IMR-90 (cell line): ENCODE results near the gene PRR36. TPM values are rescaled to one million over a fixed set of nuclear protein-coding genes. Genes with fewer than 3 reads are reported as not detected.
A peak's percentile ranks its signal among the peaks of the same experiment; 100 is the strongest.

ENCODE experiments used
- ATAC-seq: fragments of 200-7000 bp; cut with Tn5 transposase; 2 replicates; pipeline ENCODE4 v1.9.1; 2020; ENCODE audit warnings: low read depth, mild to moderate bottlenecking, moderate library complexity
- BruUV-seq: library from RNA; stranded (reverse); fragments of 400-500 nt; replicated peaks from 2 replicates; lab custom pipeline; 2021; lab: Mats Ljungman, UMichigan
- CTCF ChIA-PET: fragments of 300-600 bp; formaldehyde crosslinking; extraction: SDS; loops from one replicate; lab custom pipeline; 2021; ENCODE audit warnings: antibody characterized with exemption; lab: Yijun Ruan, JAX
- POLR2A ChIA-PET: fragments of 300-600 bp; sonication (Branson Sonifier 250); formaldehyde crosslinking; loops from one replicate; lab custom pipeline; 2022; ENCODE audit warnings: antibody characterized with exemption; ENCODE audit not compliant: unreplicated experiment; lab: Charles Lee
- DNase-seq: peaks from one replicate; pipeline ENCODE4 v3.0.0; 2013
- H2AFZ ChIP-seq: replicated peaks from 2 replicates; pipeline ENCODE3; 2013; ENCODE audit warnings: low read length, mild to moderate bottlenecking; ENCODE audit not compliant: poor library complexity
- H2AK5ac ChIP-seq: 2 replicates; pipeline ENCODE4 v1.6.1; 2013; ENCODE audit warnings: low read depth, low read length, inconsistent platforms
- H2AK9ac ChIP-seq: replicated peaks from 2 replicates; pipeline ENCODE3; 2013; ENCODE audit warnings: mild to moderate bottlenecking, low read depth, low read length, moderate library complexity; ENCODE audit not compliant: poor library complexity
- H2BK120ac ChIP-seq: 2 replicates; pipeline ENCODE4 v1.6.1; 2013; ENCODE audit warnings: low read depth, low read length, inconsistent platforms
- H2BK15ac ChIP-seq: 3 replicates; pipeline ENCODE4 v1.6.1; 2013; ENCODE audit warnings: low read depth, low read length, inconsistent platforms
- H2BK20ac ChIP-seq: 2 replicates; pipeline ENCODE4 v1.6.1; 2013; ENCODE audit warnings: low read depth, mild to moderate bottlenecking, inconsistent platforms, low read length, moderate library complexity
- H2BK5ac ChIP-seq: 2 replicates; pipeline ENCODE4 v1.6.1; 2013; ENCODE audit warnings: mild to moderate bottlenecking, low read depth, low read length, inconsistent platforms; ENCODE audit not compliant: poor library complexity, severe bottlenecking
- H3K14ac ChIP-seq: replicated peaks from 2 replicates; pipeline ENCODE4 v1.6.1; 2013; ENCODE audit warnings: low read depth, low read length, inconsistent platforms
- H3K18ac ChIP-seq: 2 replicates; pipeline ENCODE4 v1.6.1; 2013; ENCODE audit warnings: low read depth, low read length, control low read depth
- H3K23ac ChIP-seq: 2 replicates; pipeline ENCODE4 v1.6.1; 2013; ENCODE audit warnings: low read depth, low read length, inconsistent platforms
- H3K27ac ChIP-seq: 2 replicates; pipeline ENCODE4 v1.5.1; 2013; ENCODE audit warnings: mild to moderate bottlenecking, control low read depth, low read length; ENCODE audit not compliant: insufficient read depth
- H3K27me3 ChIP-seq: 2 replicates; pipeline ENCODE4 v1.6.1; 2013; ENCODE audit warnings: low read length; ENCODE audit not compliant: control insufficient read depth, insufficient read depth
- H3K36me3 ChIP-seq: 2 replicates; pipeline ENCODE4 v1.6.1; 2013; ENCODE audit warnings: low read length, mixed read lengths; ENCODE audit not compliant: control insufficient read depth, insufficient read depth
- H3K4ac ChIP-seq: 2 replicates; pipeline ENCODE4 v1.6.1; 2013; ENCODE audit warnings: low read depth, low read length, inconsistent platforms
- H3K4me1 ChIP-seq: 2 replicates; pipeline ENCODE4 v1.6.1; 2013; ENCODE audit warnings: low read length, mixed read lengths; ENCODE audit not compliant: control insufficient read depth, insufficient read depth
- H3K4me2 ChIP-seq: 2 replicates; pipeline ENCODE4 v1.6.1; 2013; ENCODE audit warnings: low read depth, mild to moderate bottlenecking, control low read depth, low read length, moderate library complexity
- H3K4me3 ChIP-seq: 2 replicates; pipeline ENCODE4 v1.5.1; 2013; ENCODE audit warnings: low read depth, mild to moderate bottlenecking, control low read depth, low read length, moderate library complexity; ENCODE audit not compliant: insufficient read depth
- H3K56ac ChIP-seq: 2 replicates; pipeline ENCODE4 v1.6.1; 2013; ENCODE audit warnings: low read length, inconsistent platforms; ENCODE audit not compliant: insufficient read depth; ENCODE audit errors: extremely low read depth
- H3K79me1 ChIP-seq, 2 experiments: 2 replicates each; pipeline ENCODE4 v1.6.1; 2013; ENCODE audit warnings: low read length in 2 of 2, inconsistent platforms in 1 of 2, low read depth in 1 of 2
- H3K9ac ChIP-seq: 2 replicates; pipeline ENCODE4 v1.6.1; 2013; ENCODE audit warnings: low read depth, low read length, control low read depth
- H3K9me1 ChIP-seq: 2 replicates; pipeline ENCODE4 v1.6.1; 2013; ENCODE audit warnings: low read length, inconsistent platforms; ENCODE audit not compliant: insufficient read depth
- H3K9me3 ChIP-seq: 2 replicates; pipeline ENCODE4 v1.6.1; 2013; ENCODE audit warnings: low read length; ENCODE audit not compliant: control insufficient read depth, insufficient read depth
- H4K20me1 ChIP-seq: 2 replicates; pipeline ENCODE4 v1.6.1; 2013; ENCODE audit warnings: low read length, inconsistent platforms; ENCODE audit not compliant: insufficient read depth
- H4K5ac ChIP-seq: 2 replicates; pipeline ENCODE4 v1.6.1; 2013; ENCODE audit warnings: mild to moderate bottlenecking, low read depth, low read length, control low read depth
- H4K8ac ChIP-seq, 2 experiments: 2 replicates each; pipeline ENCODE4 v1.6.1; 2013; ENCODE audit warnings: low read depth in 2 of 2, low read length in 2 of 2, control low read depth in 1 of 2, inconsistent platforms in 1 of 2
- H4K91ac ChIP-seq: 2 replicates; pipeline ENCODE4 v1.6.1; 2013; ENCODE audit warnings: low read depth, low read length, inconsistent platforms; ENCODE audit not compliant: insufficient read depth
- BHLHE40 ChIP-seq: fragments of 150-350 bp; IDR thresholded peaks from 2 replicates; pipeline ENCODE4 v1.6.1; 2016; ENCODE audit warnings: mild to moderate bottlenecking, low read depth, low read length
- CEBPB ChIP-seq: IDR thresholded peaks from 2 replicates; pipeline ENCODE4 v1.6.1; 2012; ENCODE audit warnings: low read depth, low read length, improper control_type of control experiment
- FOS ChIP-seq: fragments of 150-350 bp; IDR thresholded peaks from 2 replicates; pipeline ENCODE4 v1.6.1; 2016; ENCODE audit warnings: low read depth, low read length
- MAFK ChIP-seq: IDR thresholded peaks from 2 replicates; pipeline ENCODE4 v1.6.1; 2012; ENCODE audit warnings: low read depth, low read length, improper control_type of control experiment
- MAZ ChIP-seq: IDR thresholded peaks from 2 replicates; pipeline ENCODE4 v1.6.1; 2012; ENCODE audit warnings: low read depth, mild to moderate bottlenecking, low read length, improper control_type of control experiment, moderate library complexity, borderline replicate concordance
- MXI1 ChIP-seq: IDR thresholded peaks from 2 replicates; pipeline ENCODE4 v1.6.1; 2012; ENCODE audit warnings: low read depth, mild to moderate bottlenecking, low read length, moderate library complexity, borderline replicate concordance
- NFE2L2 ChIP-seq: fragments of 150-350 bp; IDR thresholded peaks from 2 replicates; pipeline ENCODE4 v1.6.1; 2016; ENCODE audit warnings: low read depth, mild to moderate bottlenecking, low read length
- RAD21 ChIP-seq: IDR thresholded peaks from 2 replicates; pipeline ENCODE4 v1.6.1; 2012; ENCODE audit warnings: low read length, improper control_type of control experiment
- RFX5 ChIP-seq: IDR thresholded peaks from 2 replicates; pipeline ENCODE4 v1.8.0; 2012; ENCODE audit warnings: low read depth, mild to moderate bottlenecking, low read length, moderate library complexity
- SMC3 ChIP-seq: fragments of 150-350 bp; IDR thresholded peaks from 2 replicates; pipeline ENCODE4 v1.6.1; 2016; ENCODE audit warnings: low read depth, mild to moderate bottlenecking, antibody characterized with exemption, low read length, moderate library complexity
- WGBS, 2 experiments: methylation state at CpG; one replicate each; pipeline versions ENCODE4 v1.1.5 to v1.1.7; 2013; ENCODE audit warnings: missing lambda C conversion rate in 2 of 2; ENCODE audit not compliant: insufficient read length in 1 of 2; ENCODE audit errors: extremely low coverage in 2 of 2; 5-methylcytosine and 5-hydroxymethylcytosine counted together
- dilution Hi-C: fragments of 300-500 bp; cut with HindIII; formaldehyde crosslinking; loops from one replicate; pipeline ENCODE4 v1.14.3; 2018; ENCODE audit warnings: low sequenced_read_pairs; ENCODE audit not compliant: unreplicated experiment
- in situ Hi-C: fragments of 300-500 bp; cut with MboI; formaldehyde crosslinking; loops from 3 replicates; pipeline ENCODE4 v1.14.3; 2019; ENCODE audit warnings: low sequenced_read_pairs, inconsistent platforms, mixed read lengths
- intact Hi-C: fragments of 100-400 bp; cut with micrococcal nuclease; formaldehyde crosslinking; loops from 2 replicates; pipeline ENCODE4 v1.10.0; 2022
- polyA plus RNA-seq, 3 experiments: library from polyadenylated mRNA; depleted of rRNA; stranded (reverse); fragments of >200 nt; gene quantifications; 2 replicates each; pipeline ENCODE4 v1.2.3, GENCODE V29; 2012; ENCODE audit warnings: low replicate concordance in 1 of 3
- total RNA-seq: library from RNA; depleted of rRNA; stranded (reverse); fragments of >200 nt; gene quantifications from 2 replicates; pipeline ENCODE4 v1.2.3, GENCODE V29; 2012

PRR36 gene
- total and polyA plus RNA-seq, 2 of the 4 experiments (the other 2 are of a cell fraction) = 0.02 TPM; not detected in 1

GRCh38 chr19:7871437-7872305, 2.5 kb downstream of the PRR36 start:
- dilution Hi-C loops (no loop called here), intact Hi-C loops (no loop called here), in situ Hi-C loops (no loop called here)
- POLR2A ChIA-PET = no interaction called here
- Histone ChIP-seq H4K5ac (no peak overlapping the region), H2AFZ (peak overlapping the region; percentile 95), H2AK9ac (peak overlapping the region; percentile 34), H4K91ac (0 out of 2 replicates have a peak overlapping the region, but pooled peaks have one; percentile 42), H3K4me1 (peaks cover 16% of the 10 kb centered on the region), H3K4me3 (peak overlapping the region; percentile 30), H3K4me2 (peak overlapping the region; percentile 57), H3K14ac (no peak overlapping the region; the same call in 1 of the 2 replicates), H3K36me3 (no peaks in the 10 kb centered on the region), H3K9ac (0 out of 2 replicates have a peak overlapping the region, but pooled peaks have one; percentile 24), H3K27me3 (peaks cover 36% of the 10 kb centered on the region), H3K27ac (peak overlapping the region; percentile 38; the same call in 1 of the 2 replicates), H2BK15ac (no peak overlapping the region), H3K9me1 (no peaks in the 10 kb centered on the region), H3K56ac (no peak overlapping the region), H3K9me3 (no peaks in the 10 kb centered on the region), H2BK20ac (no peak overlapping the region), H2BK120ac (peak overlapping the region; percentile 60; the same call in 1 of the 2 replicates), H3K4ac (0 out of 2 replicates have a peak overlapping the region, but pooled peaks have one; percentile 19), H2BK5ac (no peak overlapping the region), H3K18ac (no peak overlapping the region), H4K20me1 (peaks cover 8% of the 10 kb centered on the region), H3K23ac (no peak overlapping the region), H4K8ac (peak overlapping the region in 1 of 2 experiments; percentile 83; a peak in 1 of 4 replicates), H2AK5ac (no peak overlapping the region), H3K79me1 (no peaks in the 10 kb centered on the region)
- ATAC-seq = peak; percentile 75
- CTCF ChIA-PET = no interaction called here
- WGBS, 2 experiments = 13% methylated on average over 21 of the region's 33 CpGs; no CpG with 5 or more reads in 1 of the 2 experiments
- no TSS peak for BruUV-seq
- TF ChIP-seq MAZ (no peak), CEBPB (no peak), MXI1 (no peak), RFX5 (no peak), MAFK (no peak), BHLHE40 (no peak), RAD21 (no peak; the same call in 1 of the 2 replicates), FOS (no peak), SMC3 (no peak), NFE2L2 (no peak)
- DNase-seq = peak; percentile 85
